Calu3 (cell line): ENCODE measurements around the gene ANKRD55. TPM values are rescaled to one million over a fixed set of nuclear protein-coding genes. Genes with fewer than 3 reads are reported as not detected.
A peak's percentile ranks its signal among the peaks of the same experiment; 100 is the strongest.

Source experiments
- BruUV-seq: library from RNA; stranded (reverse); fragments of 400-500 nt; replicated peaks from 2 replicates; lab custom pipeline; 2021; lab: Mats Ljungman, UMichigan
- CTCF ChIA-PET: fragments of 300-600 bp; sonication (Branson Sonifier 250); formaldehyde crosslinking; loops from one replicate; lab custom pipeline; 2022; ENCODE audit warnings: antibody characterized with exemption; lab: Charles Lee
- DNase-seq: peaks from one replicate; pipeline ENCODE4 v3.0.0; 2022
- H3K27ac Mint-ChIP-seq: one replicate; pipeline ENCODE4 v1.8.0; 2022; ENCODE audit warnings: mixed read lengths; ENCODE audit not compliant: unreplicated experiment
- H3K27me3 Mint-ChIP-seq: one replicate; pipeline ENCODE4 v1.8.0; 2022; ENCODE audit warnings: mixed read lengths; ENCODE audit not compliant: unreplicated experiment
- H3K36me3 Mint-ChIP-seq: one replicate; pipeline ENCODE4 v1.8.0; 2022; ENCODE audit warnings: mild to moderate bottlenecking, moderate library complexity, mixed read lengths; ENCODE audit not compliant: insufficient read depth, unreplicated experiment
- H3K4me1 Mint-ChIP-seq: one replicate; pipeline ENCODE4 v1.8.0; 2022; ENCODE audit warnings: mild to moderate bottlenecking, low read depth, mixed read lengths; ENCODE audit not compliant: unreplicated experiment
- H3K4me3 Mint-ChIP-seq: one replicate; pipeline ENCODE4 v1.8.0; 2022; ENCODE audit warnings: mild to moderate bottlenecking, low read depth, moderate library complexity, mixed read lengths; ENCODE audit not compliant: unreplicated experiment
- H3K9me3 Mint-ChIP-seq: one replicate; pipeline ENCODE4 v1.8.0; 2022; ENCODE audit warnings: low read depth, mixed read lengths; ENCODE audit not compliant: unreplicated experiment
- intact Hi-C: fragments of 100-400 bp; cut with micrococcal nuclease; formaldehyde crosslinking; loops from one replicate; pipeline ENCODE4 v1.10.0; 2022; ENCODE audit not compliant: unreplicated experiment
- total RNA-seq: library from RNA; stranded (reverse); gene quantifications from 2 replicates; pipeline ENCODE4 v1.2.3, GENCODE V29; 2022
- TF ChIP-seq, protein P1 (sequence below): fragments of 200-600 bp; IDR thresholded peaks from one replicate; pipeline ENCODE4 v1.8.0; 2022; ENCODE audit warnings: antibody characterized with exemption; ENCODE audit not compliant: unreplicated experiment

The ANKRD55 gene
- total RNA-seq, 1 experiment from 2014 or later, result not detected

DNA sequence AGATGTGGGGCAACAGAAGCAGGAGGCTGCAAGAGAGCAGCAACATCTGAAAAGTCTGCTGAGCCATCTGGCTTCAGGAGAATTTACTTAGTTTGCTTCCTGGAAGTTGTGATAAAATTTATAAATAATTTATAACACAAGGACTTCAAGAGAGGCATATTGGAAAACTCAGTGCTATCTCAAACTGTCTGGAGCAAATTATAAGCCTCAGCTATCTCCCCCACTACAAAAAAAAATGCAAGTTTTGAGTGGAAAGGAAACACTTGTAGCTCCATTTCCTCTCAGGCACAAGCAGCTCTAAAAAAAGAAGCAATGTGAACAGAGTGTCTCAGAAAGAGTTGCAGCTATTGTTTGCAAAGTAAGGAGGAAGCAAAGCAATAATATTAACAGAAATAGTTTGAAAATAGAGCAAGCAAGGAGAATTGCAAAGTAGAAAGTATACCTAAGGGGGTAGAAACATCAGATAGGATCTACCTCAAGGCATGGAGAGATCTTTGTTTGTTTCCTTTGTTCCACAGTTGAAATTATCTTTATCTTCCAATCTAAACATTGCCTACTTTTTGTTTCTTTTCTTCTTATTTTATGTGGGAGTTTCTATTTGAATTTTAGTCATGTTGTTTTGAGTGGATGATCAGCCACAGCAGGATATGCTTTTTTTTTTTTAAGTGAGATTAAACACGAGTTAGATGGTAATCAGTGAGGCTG is 182.4 kb downstream of the ANKRD55 start:
- CTCF ChIA-PET, result interaction anchor here (0.5 kb wide), 1 partner anchor 22 kb away, joined by 12 read pairs; no protein-coding TSS in a partner anchor
- H3K9me3 Mint-ChIP-seq, result peaks cover 2% of the 10 kb centered on the region
- no peak overlapping the region for H3K4me3 Mint-ChIP-seq
- no peak for DNase-seq
- H3K27me3 Mint-ChIP-seq, result no peaks in the 10 kb centered on the region
- intact Hi-C loops, result no loop called here
- H3K27ac Mint-ChIP-seq, result peak overlapping the region; percentile 4
- no peaks in the 10 kb centered on the region for H3K36me3 Mint-ChIP-seq
- H3K4me1 Mint-ChIP-seq, result peaks cover 9% of the 10 kb centered on the region
- BruUV-seq, result no TSS peak
- TF ChIP-seq, protein P1, sequence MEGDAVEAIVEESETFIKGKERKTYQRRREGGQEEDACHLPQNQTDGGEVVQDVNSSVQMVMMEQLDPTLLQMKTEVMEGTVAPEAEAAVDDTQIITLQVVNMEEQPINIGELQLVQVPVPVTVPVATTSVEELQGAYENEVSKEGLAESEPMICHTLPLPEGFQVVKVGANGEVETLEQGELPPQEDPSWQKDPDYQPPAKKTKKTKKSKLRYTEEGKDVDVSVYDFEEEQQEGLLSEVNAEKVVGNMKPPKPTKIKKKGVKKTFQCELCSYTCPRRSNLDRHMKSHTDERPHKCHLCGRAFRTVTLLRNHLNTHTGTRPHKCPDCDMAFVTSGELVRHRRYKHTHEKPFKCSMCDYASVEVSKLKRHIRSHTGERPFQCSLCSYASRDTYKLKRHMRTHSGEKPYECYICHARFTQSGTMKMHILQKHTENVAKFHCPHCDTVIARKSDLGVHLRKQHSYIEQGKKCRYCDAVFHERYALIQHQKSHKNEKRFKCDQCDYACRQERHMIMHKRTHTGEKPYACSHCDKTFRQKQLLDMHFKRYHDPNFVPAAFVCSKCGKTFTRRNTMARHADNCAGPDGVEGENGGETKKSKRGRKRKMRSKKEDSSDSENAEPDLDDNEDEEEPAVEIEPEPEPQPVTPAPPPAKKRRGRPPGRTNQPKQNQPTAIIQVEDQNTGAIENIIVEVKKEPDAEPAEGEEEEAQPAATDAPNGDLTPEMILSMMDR, result no peak

Other genes starting within 250 kb of the ANKRD55 start
- gene IL6ST, start 238.4 kb downstream of the ANKRD55 start, total RNA-seq, result 93.5 and 100 TPM in 2 replicates